ENCODE measurements around the gene CNTN6.

CNTN6 gene

GRCh38 chr3:1172644-1173043 lies 79.8 kb downstream of the CNTN6 start:
- H3K9me3 ChIP-seq (ENCODE audit: control insufficient read depth, low read length), result no peaks in the 10 kb centered on the region

GRCh38 chr3:1179146-1179545 lies 86.3 kb downstream of the CNTN6 start:
- no peak overlapping the region for H3K18ac ChIP-seq (ENCODE audit: low read depth in 1 of 2, low read length in 2 of 2)
- no peak overlapping the region for H3K14ac ChIP-seq (ENCODE audit: low read length in 2 of 2)
- no peak overlapping the region for H2AFZ ChIP-seq (ENCODE audit: low read depth, low read length)
- H2AK5ac ChIP-seq (ENCODE audit: low read length, severe bottlenecking), result no peak overlapping the region
- H3K4ac ChIP-seq (ENCODE audit: low read depth in 1 of 2, low read length in 2 of 2), result no peak overlapping the region
- H3K9me3 ChIP-seq (ENCODE audit: control insufficient read depth, low read length), result peaks cover 4% of the 10 kb centered on the region
- H3K9ac ChIP-seq (ENCODE audit: low read length), result no peak overlapping the region
- H2BK120ac ChIP-seq (ENCODE audit: low read depth, low read length), result no peak overlapping the region
- no peak overlapping the region for H3K27ac ChIP-seq (ENCODE audit: low read length, poor library complexity, severe bottlenecking)
- no peak overlapping the region for H3K23ac ChIP-seq (ENCODE audit: low read length in 2 of 2)
- no peak overlapping the region for H4K91ac ChIP-seq (ENCODE audit: low read length)
- H4K8ac ChIP-seq (ENCODE audit: low read length), result no peak overlapping the region
- no peaks in the 10 kb centered on the region for H3K4me1 ChIP-seq (ENCODE audit: control insufficient read depth, insufficient read depth, low read depth, low read length)
- no peak overlapping the region for H2BK12ac ChIP-seq (ENCODE audit: low read length in 2 of 2)
- no peak overlapping the region for H2BK15ac ChIP-seq (ENCODE audit: low read depth, poor library complexity, severe bottlenecking)
- H3K4me3 ChIP-seq (ENCODE audit: insufficient read depth in 1 of 2, low read depth in 1 of 2, low read length in 2 of 2), result no peak overlapping the region
- 65% methylated on average over 3 of the region's 6 CpGs for WGBS
- DNase-seq, result no peak
- H3K4me2 ChIP-seq (ENCODE audit: low read length, poor library complexity, severe bottlenecking), result no peak overlapping the region
- H2BK5ac ChIP-seq (ENCODE audit: low read depth, low read length, poor library complexity, severe bottlenecking), result no peak overlapping the region
- H3K27me3 ChIP-seq (ENCODE audit: control insufficient read depth in 1 of 2, insufficient read depth in 1 of 2, low read length in 2 of 2), result no peaks in the 10 kb centered on the region
- H3K79me1 ChIP-seq (replicated peaks; ENCODE audit: low read length, poor library complexity, severe bottlenecking), result no peaks in the 10 kb centered on the region
- H3K36me3 ChIP-seq (ENCODE audit: control insufficient read depth in 1 of 2, insufficient read depth in 2 of 2, low read depth in 1 of 2, low read length in 2 of 2), result no peaks in the 10 kb centered on the region

More at GRCh38 chr3:1172644-1173043, 79.8 kb downstream of the CNTN6 start:
- no peaks in the 10 kb centered on the region for H3K4me1 ChIP-seq (ENCODE audit: control insufficient read depth, insufficient read depth, low read depth, low read length)
- no peak overlapping the region for H2BK12ac ChIP-seq (ENCODE audit: low read length in 2 of 2)
- H2BK5ac ChIP-seq (ENCODE audit: low read depth, low read length, poor library complexity, severe bottlenecking), result no peak overlapping the region
- H2AK5ac ChIP-seq (ENCODE audit: low read length, severe bottlenecking), result no peak overlapping the region
- H4K8ac ChIP-seq (ENCODE audit: low read length), result no peak overlapping the region
- H3K9ac ChIP-seq (ENCODE audit: low read length), result no peak overlapping the region
- H2BK15ac ChIP-seq (ENCODE audit: low read depth, poor library complexity, severe bottlenecking), result no peak overlapping the region
- H3K27ac ChIP-seq (ENCODE audit: low read length, poor library complexity, severe bottlenecking), result no peak overlapping the region
- no peaks in the 10 kb centered on the region for H3K79me1 ChIP-seq (replicated peaks; ENCODE audit: low read length, poor library complexity, severe bottlenecking)
- H3K4me2 ChIP-seq (ENCODE audit: low read length, poor library complexity, severe bottlenecking), result no peak overlapping the region
- no peak overlapping the region for H2BK120ac ChIP-seq (ENCODE audit: low read depth, low read length)
- H3K36me3 ChIP-seq (ENCODE audit: control insufficient read depth in 1 of 2, insufficient read depth in 2 of 2, low read depth in 1 of 2, low read length in 2 of 2), result no peaks in the 10 kb centered on the region
- no peak overlapping the region for H4K91ac ChIP-seq (ENCODE audit: low read length)
- H3K27me3 ChIP-seq (ENCODE audit: control insufficient read depth in 1 of 2, insufficient read depth in 1 of 2, low read length in 2 of 2), result no peaks in the 10 kb centered on the region
- no peak overlapping the region for H2AFZ ChIP-seq (ENCODE audit: low read depth, low read length)
- H3K14ac ChIP-seq (ENCODE audit: low read length in 2 of 2), result no peak overlapping the region
- no peak for DNase-seq
- no peak overlapping the region for H3K4ac ChIP-seq (ENCODE audit: low read depth in 1 of 2, low read length in 2 of 2)
- H3K18ac ChIP-seq (ENCODE audit: low read depth in 1 of 2, low read length in 2 of 2), result no peak overlapping the region
- no peak overlapping the region for H3K23ac ChIP-seq (ENCODE audit: low read length in 2 of 2)
- no peak overlapping the region for H3K4me3 ChIP-seq (ENCODE audit: insufficient read depth in 1 of 2, low read depth in 1 of 2, low read length in 2 of 2)
- 61% methylated on average over 2 of the region's 2 CpGs for WGBS

DNA sequence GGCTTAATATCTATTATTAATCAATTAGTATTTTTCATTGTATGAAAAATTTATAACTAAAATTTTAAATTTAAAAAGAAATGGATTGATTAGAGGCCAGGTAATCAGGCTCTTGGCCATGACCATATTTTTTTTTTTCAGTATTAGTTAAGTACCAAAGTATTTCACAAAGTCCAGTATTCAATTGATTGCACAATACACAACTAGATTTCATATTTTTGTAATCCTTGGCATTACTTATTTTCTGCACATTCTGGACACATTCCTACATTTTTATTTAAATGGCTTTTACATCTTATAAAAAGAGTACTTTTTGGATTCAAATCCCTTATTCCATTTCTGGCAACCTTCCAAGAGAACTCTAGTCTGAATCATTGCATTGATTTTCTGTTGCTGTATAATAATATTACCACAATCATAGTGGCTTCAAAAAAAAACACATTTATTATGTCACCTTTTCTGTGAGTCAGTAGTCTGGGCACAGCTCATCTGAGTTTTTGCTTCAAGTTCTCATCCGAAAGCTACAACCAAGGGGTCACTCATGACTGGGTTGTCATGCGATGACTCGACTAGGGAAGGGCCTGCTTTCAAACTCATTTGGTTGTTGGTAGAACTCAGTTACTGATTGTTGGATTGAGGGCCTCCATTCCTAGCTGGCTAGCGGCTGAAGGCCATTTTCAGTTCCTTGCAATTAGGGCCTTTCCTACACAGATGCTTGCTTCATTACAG lies 90.7 kb downstream of the CNTN6 start:
- no peak overlapping the region for H3K9ac ChIP-seq (ENCODE audit: low read length)
- WGBS, result 77% methylated on average over 4 of the region's 4 CpGs
- no peak overlapping the region for H2AK5ac ChIP-seq (ENCODE audit: low read length, severe bottlenecking)
- H3K27me3 ChIP-seq (ENCODE audit: control insufficient read depth in 1 of 2, insufficient read depth in 1 of 2, low read length in 2 of 2), result no peaks in the 10 kb centered on the region
- no peaks in the 10 kb centered on the region for H3K4me1 ChIP-seq (ENCODE audit: control insufficient read depth, insufficient read depth, low read depth, low read length)
- no peak overlapping the region for H2BK15ac ChIP-seq (ENCODE audit: low read depth, poor library complexity, severe bottlenecking)
- H4K8ac ChIP-seq (ENCODE audit: low read length), result no peak overlapping the region
- no peaks in the 10 kb centered on the region for H3K36me3 ChIP-seq (ENCODE audit: control insufficient read depth in 1 of 2, insufficient read depth in 2 of 2, low read depth in 1 of 2, low read length in 2 of 2)
- H3K4ac ChIP-seq (ENCODE audit: low read depth in 1 of 2, low read length in 2 of 2), result no peak overlapping the region
- H3K14ac ChIP-seq (ENCODE audit: low read length in 2 of 2), result no peak overlapping the region
- H3K4me3 ChIP-seq (ENCODE audit: insufficient read depth in 1 of 2, low read depth in 1 of 2, low read length in 2 of 2), result no peak overlapping the region
- peaks cover 6% of the 10 kb centered on the region for H3K9me3 ChIP-seq (ENCODE audit: control insufficient read depth, low read length)
- H3K18ac ChIP-seq (ENCODE audit: low read depth in 1 of 2, low read length in 2 of 2), result no peak overlapping the region
- no peak for DNase-seq
- no peak overlapping the region for H3K4me2 ChIP-seq (ENCODE audit: low read length, poor library complexity, severe bottlenecking)
- no peak overlapping the region for H2BK5ac ChIP-seq (ENCODE audit: low read depth, low read length, poor library complexity, severe bottlenecking)
- no peaks in the 10 kb centered on the region for H3K79me1 ChIP-seq (replicated peaks; ENCODE audit: low read length, poor library complexity, severe bottlenecking)
- no peak overlapping the region for H2AFZ ChIP-seq (ENCODE audit: low read depth, low read length)
- H4K91ac ChIP-seq (ENCODE audit: low read length), result no peak overlapping the region
- no peak overlapping the region for H3K27ac ChIP-seq (ENCODE audit: low read length, poor library complexity, severe bottlenecking)
- no peak overlapping the region for H2BK120ac ChIP-seq (ENCODE audit: low read depth, low read length)
- H3K23ac ChIP-seq (ENCODE audit: low read length in 2 of 2), result no peak overlapping the region
- H2BK12ac ChIP-seq (ENCODE audit: low read length in 2 of 2), result no peak overlapping the region

- 65% methylated on average over 2 of the region's 3 CpGs for WGBS
- no peak overlapping the region for H3K4ac ChIP-seq (ENCODE audit: low read depth in 1 of 2, low read length in 2 of 2)
These were observed 97.7 kb downstream of the CNTN6 start for GRCh38 chr3:1190569-1190968.

More at GRCh38 chr3:1190569-1190968, 97.7 kb downstream of the CNTN6 start:
- H4K8ac ChIP-seq (ENCODE audit: low read length), result no peak overlapping the region
- no peak overlapping the region for H2BK5ac ChIP-seq (ENCODE audit: low read depth, low read length, poor library complexity, severe bottlenecking)
- H2BK15ac ChIP-seq (ENCODE audit: low read depth, poor library complexity, severe bottlenecking), result no peak overlapping the region
- no peak overlapping the region for H2AFZ ChIP-seq (ENCODE audit: low read depth, low read length)
- no peaks in the 10 kb centered on the region for H3K27me3 ChIP-seq (ENCODE audit: control insufficient read depth in 1 of 2, insufficient read depth in 1 of 2, low read length in 2 of 2)
- no peak for DNase-seq
- no peak overlapping the region for H2BK120ac ChIP-seq (ENCODE audit: low read depth, low read length)
- no peak overlapping the region for H3K9ac ChIP-seq (ENCODE audit: low read length)
- H3K4me3 ChIP-seq (ENCODE audit: insufficient read depth in 1 of 2, low read depth in 1 of 2, low read length in 2 of 2), result no peak overlapping the region
- H3K79me1 ChIP-seq (replicated peaks; ENCODE audit: low read length, poor library complexity, severe bottlenecking), result no peaks in the 10 kb centered on the region
- H3K23ac ChIP-seq (ENCODE audit: low read length in 2 of 2), result no peak overlapping the region
- H3K18ac ChIP-seq (ENCODE audit: low read depth in 1 of 2, low read length in 2 of 2), result no peak overlapping the region
- H2BK12ac ChIP-seq (ENCODE audit: low read length in 2 of 2), result no peak overlapping the region
- H3K36me3 ChIP-seq (ENCODE audit: control insufficient read depth in 1 of 2, insufficient read depth in 2 of 2, low read depth in 1 of 2, low read length in 2 of 2), result no peaks in the 10 kb centered on the region
- H3K9me3 ChIP-seq (ENCODE audit: control insufficient read depth, low read length), result peaks cover 3% of the 10 kb centered on the region
- H3K27ac ChIP-seq (ENCODE audit: low read length, poor library complexity, severe bottlenecking), result no peak overlapping the region
- no peak overlapping the region for H4K91ac ChIP-seq (ENCODE audit: low read length)
- peaks cover 3% of the 10 kb centered on the region for H3K4me1 ChIP-seq (ENCODE audit: control insufficient read depth, insufficient read depth, low read depth, low read length)
- H3K4me2 ChIP-seq (ENCODE audit: low read length, poor library complexity, severe bottlenecking), result no peak overlapping the region
- H2AK5ac ChIP-seq (ENCODE audit: low read length, severe bottlenecking), result no peak overlapping the region
- H3K14ac ChIP-seq (ENCODE audit: low read length in 2 of 2), result no peak overlapping the region
